OCI-LY7 (cell line): ENCODE results near the gene CTNNA3.

Experiments used
- CTCF ChIP-seq: fragments of 200-600 bp; sonication (generic); conservative IDR thresholded peaks from 2 replicates; pipeline ENCODE4 v1.5.1; 2014; ENCODE audit warnings: mild to moderate bottlenecking, antibody characterized with exemption, low read length, moderate library complexity, mixed read lengths
- EZH2phosphoT487 ChIP-seq: fragments of 200-600 bp; sonication (generic); IDR thresholded peaks from 2 replicates; pipeline ENCODE4 v1.6.1; 2018; ENCODE audit warnings: low read depth, borderline replicate concordance, mild to moderate bottlenecking, mixed run types, antibody characterized with exemption, low read length, moderate library complexity, mixed read lengths

- TF ChIP-seq CTCF (no peak), EZH2phosphoT487 (no peak)
These were observed 807.8 kb downstream of the CTNNA3 start for GRCh38 chr10:66888237-66888636.
